Smooth muscle cell (in vitro differentiated cells): ENCODE results near the gene PGAP1. TPM values are rescaled to one million over a fixed set of nuclear protein-coding genes. Genes with fewer than 3 reads are reported as not detected.

Experiments
- DNase-seq: peaks from one replicate; lab custom pipeline; 2025; ENCODE audit not compliant: unreplicated experiment; lab: John Stamatoyannopoulos, UW
- H2AFZ ChIP-seq: fragments of 200-600 bp; sonication (generic); 2 replicates; pipeline ENCODE4 v1.6.0; 2016; ENCODE audit warnings: antibody characterized with exemption, low read depth, mild to moderate bottlenecking
- H3F3A ChIP-seq: fragments of 200-600 bp; sonication (generic); 2 replicates; pipeline ENCODE4 v1.6.0; 2017; ENCODE audit warnings: antibody characterized with exemption, low read depth
- H3K27ac ChIP-seq: fragments of 200-600 bp; sonication (generic); 2 replicates; pipeline ENCODE4 v1.5.1; 2016; ENCODE audit warnings: low read depth, mild to moderate bottlenecking
- H3K27me3 ChIP-seq: fragments of 200-600 bp; sonication (generic); 2 replicates; pipeline ENCODE4 v1.6.1; 2016; ENCODE audit warnings: low read depth, mild to moderate bottlenecking
- H3K36me3 ChIP-seq: fragments of 200-600 bp; sonication (generic); 2 replicates; pipeline ENCODE4 v1.5.1; 2016; ENCODE audit warnings: low read depth
- H3K4me1 ChIP-seq: fragments of 200-600 bp; sonication (generic); 2 replicates; pipeline ENCODE4 v1.5.1; 2016; ENCODE audit warnings: low read depth
- H3K4me2 ChIP-seq: fragments of 200-600 bp; sonication (generic); 2 replicates; pipeline ENCODE4 v1.6.0; 2016; ENCODE audit warnings: mild to moderate bottlenecking
- H3K4me3 ChIP-seq: fragments of 200-600 bp; sonication (generic); 2 replicates; pipeline ENCODE4 v1.5.1; 2016; ENCODE audit warnings: mild to moderate bottlenecking
- H3K79me2 ChIP-seq: fragments of 200-600 bp; sonication (generic); 2 replicates; pipeline ENCODE4 v1.6.0; 2016; ENCODE audit warnings: low read depth, mild to moderate bottlenecking
- H3K9ac ChIP-seq: fragments of 200-600 bp; sonication (generic); 2 replicates; pipeline ENCODE4 v1.6.0; 2016; ENCODE audit warnings: low read depth
- H3K9me3 ChIP-seq: fragments of 200-600 bp; sonication (generic); replicated peaks from 2 replicates; pipeline ENCODE4 v1.5.1; 2016; ENCODE audit warnings: low read depth
- H4K20me1 ChIP-seq: fragments of 200-600 bp; sonication (generic); 2 replicates; pipeline ENCODE4 v1.6.0; 2016; ENCODE audit warnings: low read depth
- WGBS: methylation state at CpG from one replicate; pipeline ENCODE4 v1.1.7; 2016; ENCODE audit warnings: low lambda C conversion rate; 5-methylcytosine and 5-hydroxymethylcytosine counted together
- polyA plus RNA-seq: library from polyadenylated mRNA; unstranded; fragments of >200 nt; fragmentation: Nextera tagmentation; extraction: Ambion mirVana; gene quantifications from 2 replicates; pipeline ENCODE4 v1.2.1, GENCODE V29; 2016
- total RNA-seq: library from RNA; depleted of rRNA; stranded (reverse); fragments of >200 nt; gene quantifications from 2 replicates; pipeline ENCODE4 v1.2.3, GENCODE V29; 2014
- TF ChIP-seq, protein P1 (sequence below): fragments of 200-600 bp; sonication (generic); IDR thresholded peaks from 2 replicates; pipeline ENCODE4 v1.5.1; 2017; ENCODE audit warnings: borderline replicate concordance, mild to moderate bottlenecking, antibody characterized with exemption; ENCODE audit not compliant: insufficient read depth, poor library complexity, severe bottlenecking

Gene PGAP1
- total and polyA plus RNA-seq, 2 experiments from 2014 or later = 1.8 to 30.5 TPM

DNA sequence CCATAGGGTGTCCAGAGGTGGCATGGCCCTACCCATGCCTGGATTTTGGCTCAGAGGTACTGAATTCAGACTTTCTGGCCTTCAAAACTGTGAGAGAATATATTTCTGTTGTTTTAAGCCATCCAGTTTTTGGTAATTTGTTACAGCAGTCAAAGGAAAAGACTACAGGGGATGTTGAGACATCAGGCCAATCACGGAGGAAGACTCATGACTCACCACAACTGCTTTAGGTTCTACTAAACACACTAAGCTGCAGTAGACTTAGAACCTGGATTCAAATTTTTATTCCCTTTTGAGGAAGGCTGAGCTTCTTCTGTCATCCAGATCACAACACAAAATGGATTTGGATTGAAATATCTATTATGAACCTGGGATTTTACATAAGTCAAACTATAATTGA lies 105.3 kb downstream of the PGAP1 start:
- Histone ChIP-seq H3K27ac (no peak overlapping the region), H3K36me3 (no peaks in the 10 kb centered on the region), H2AFZ (no peak overlapping the region)

DNA sequence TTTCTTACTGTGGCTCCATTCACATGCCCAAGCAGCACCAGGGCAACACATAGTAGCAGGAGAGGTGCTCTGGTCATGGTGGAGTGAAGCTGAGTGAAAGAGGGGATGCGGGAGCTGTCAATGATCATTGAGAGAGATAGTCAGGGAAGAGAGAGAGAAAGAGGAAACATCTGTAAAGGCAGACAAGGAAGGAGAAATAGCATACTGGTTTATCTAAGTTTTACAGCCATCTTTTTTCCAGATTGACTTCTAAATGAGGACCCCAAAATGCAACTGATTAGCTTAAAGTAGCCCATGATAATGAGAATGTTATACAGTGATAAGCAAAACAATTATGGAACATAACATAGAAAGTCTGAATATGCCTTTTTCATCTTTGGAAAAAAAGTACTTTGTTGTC lies 117.2 kb downstream of the PGAP1 start, which contains the start of gene C2orf66:
Gene C2orf66, minus strand, starts transcription at position 96 of the 400 bp plus-strand sequence. Its CDS starts 19 bp downstream, at position 77.
- H4K20me1 ChIP-seq = no peaks in the 10 kb centered on the region
- 84% methylated on average over 1 of the region's 1 CpG for WGBS
- DNase-seq = no peak
- no peaks in the 10 kb centered on the region for H3K79me2 ChIP-seq
- H3K36me3 ChIP-seq = no peaks in the 10 kb centered on the region
- no peak within 1 kb of the TSS for H3K27ac ChIP-seq
- H3K4me2 ChIP-seq = no peak within 1 kb of the TSS
- H3K4me3 ChIP-seq = no peak within 1 kb of the TSS
- TF ChIP-seq, protein P1, sequence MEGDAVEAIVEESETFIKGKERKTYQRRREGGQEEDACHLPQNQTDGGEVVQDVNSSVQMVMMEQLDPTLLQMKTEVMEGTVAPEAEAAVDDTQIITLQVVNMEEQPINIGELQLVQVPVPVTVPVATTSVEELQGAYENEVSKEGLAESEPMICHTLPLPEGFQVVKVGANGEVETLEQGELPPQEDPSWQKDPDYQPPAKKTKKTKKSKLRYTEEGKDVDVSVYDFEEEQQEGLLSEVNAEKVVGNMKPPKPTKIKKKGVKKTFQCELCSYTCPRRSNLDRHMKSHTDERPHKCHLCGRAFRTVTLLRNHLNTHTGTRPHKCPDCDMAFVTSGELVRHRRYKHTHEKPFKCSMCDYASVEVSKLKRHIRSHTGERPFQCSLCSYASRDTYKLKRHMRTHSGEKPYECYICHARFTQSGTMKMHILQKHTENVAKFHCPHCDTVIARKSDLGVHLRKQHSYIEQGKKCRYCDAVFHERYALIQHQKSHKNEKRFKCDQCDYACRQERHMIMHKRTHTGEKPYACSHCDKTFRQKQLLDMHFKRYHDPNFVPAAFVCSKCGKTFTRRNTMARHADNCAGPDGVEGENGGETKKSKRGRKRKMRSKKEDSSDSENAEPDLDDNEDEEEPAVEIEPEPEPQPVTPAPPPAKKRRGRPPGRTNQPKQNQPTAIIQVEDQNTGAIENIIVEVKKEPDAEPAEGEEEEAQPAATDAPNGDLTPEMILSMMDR = no peak
- H3K9me3 ChIP-seq = no peaks in the 10 kb centered on the region
- no peaks in the 10 kb centered on the region for H3K4me1 ChIP-seq
- H3F3A ChIP-seq = no peaks in the 10 kb centered on the region
- H2AFZ ChIP-seq = no peak within 1 kb of the TSS
- H3K27me3 ChIP-seq = peaks cover 26% of the 10 kb centered on the region
- H3K9ac ChIP-seq = no peak within 1 kb of the TSS

More for the DNA sequence above, 105.3 kb downstream of the PGAP1 start:
- no peak for DNase-seq
- 56% methylated on average over 1 of the region's 1 CpG for WGBS
- TF ChIP-seq, protein P1 = no peak
- no peaks in the 10 kb centered on the region for H4K20me1 ChIP-seq
- no peak overlapping the region for H3K4me3 ChIP-seq
- H3K4me2 ChIP-seq = no peak overlapping the region
- no peaks in the 10 kb centered on the region for H3K9me3 ChIP-seq
- no peaks in the 10 kb centered on the region for H3F3A ChIP-seq
- no peak overlapping the region for H3K9ac ChIP-seq
- H3K4me1 ChIP-seq = no peaks in the 10 kb centered on the region
- no peaks in the 10 kb centered on the region for H3K79me2 ChIP-seq
- H3K27me3 ChIP-seq = no peaks in the 10 kb centered on the region

DNA sequence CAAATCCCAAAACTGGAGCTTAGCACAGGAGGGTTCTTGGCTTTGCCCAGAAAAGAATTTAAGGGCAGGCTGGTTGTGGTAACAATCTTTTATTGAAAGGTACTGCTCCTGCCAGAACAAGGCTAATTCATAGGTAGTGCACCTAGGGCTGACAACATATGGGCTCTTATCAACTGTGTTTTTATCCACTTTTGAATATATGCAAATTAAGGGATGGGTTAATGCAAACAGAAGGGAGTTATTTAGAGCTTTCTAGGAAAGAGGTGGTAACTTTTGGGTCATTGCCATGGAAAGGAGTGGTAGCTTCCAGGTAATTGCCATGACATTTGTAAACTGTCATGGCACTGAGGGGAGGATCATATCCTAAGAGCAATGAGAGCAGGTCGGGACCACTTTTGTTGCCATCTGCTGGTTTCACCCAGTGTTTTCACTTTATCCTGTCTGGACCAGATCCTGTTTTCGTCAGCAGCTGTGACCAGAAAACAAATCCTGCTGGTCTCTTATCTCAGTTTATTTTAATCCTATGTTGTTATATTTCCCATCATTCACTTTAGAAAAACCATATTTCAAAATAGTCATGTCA lies 118.3 kb downstream of the PGAP1 start:
- no peak for DNase-seq
- Histone ChIP-seq H3K27me3 (peaks cover 33% of the 10 kb centered on the region), H3K4me2 (no peak overlapping the region), H3K4me3 (no peak overlapping the region), H4K20me1 (no peaks in the 10 kb centered on the region), H3K4me1 (no peaks in the 10 kb centered on the region), H2AFZ (no peak overlapping the region), H3K9me3 (no peaks in the 10 kb centered on the region), H3K27ac (no peak overlapping the region), H3K79me2 (no peaks in the 10 kb centered on the region), H3K9ac (no peak overlapping the region), H3F3A (no peaks in the 10 kb centered on the region), H3K36me3 (no peaks in the 10 kb centered on the region)
- WGBS = 37% methylated on average over 2 of the region's 2 CpGs
- TF ChIP-seq, protein P1 = no peak

DNA sequence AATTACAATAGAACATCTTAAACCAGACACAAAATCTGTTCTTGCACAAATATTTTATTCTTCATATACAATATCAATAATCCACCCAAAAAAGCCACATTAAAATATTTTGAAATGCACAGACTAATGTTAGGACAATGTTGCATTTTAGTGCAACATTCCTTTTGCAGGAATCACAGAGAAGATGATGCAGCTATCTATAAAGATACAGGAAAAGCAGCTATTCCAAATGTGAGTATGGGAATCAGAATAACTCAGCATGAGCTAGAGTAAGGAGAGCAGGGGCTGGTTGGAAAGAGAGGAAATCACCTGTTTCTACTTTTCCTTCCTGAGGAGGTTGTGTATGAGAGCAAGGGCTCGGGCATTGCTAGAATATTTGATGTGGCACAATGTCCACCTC lies 122.1 kb downstream of the PGAP1 start:
- Histone ChIP-seq H3K36me3 (no peaks in the 10 kb centered on the region), H3K4me2 (no peak overlapping the region), H3F3A (no peaks in the 10 kb centered on the region), H3K79me2 (peaks cover under 1% of the 10 kb centered on the region), H3K4me1 (no peaks in the 10 kb centered on the region), H3K9ac (no peak overlapping the region), H3K9me3 (no peaks in the 10 kb centered on the region), H3K27me3 (peaks cover 23% of the 10 kb centered on the region), H2AFZ (no peak overlapping the region), H4K20me1 (no peaks in the 10 kb centered on the region), H3K27ac (no peak overlapping the region), H3K4me3 (no peak overlapping the region)
- 76% methylated on average over 1 of the region's 1 CpG for WGBS
- TF ChIP-seq, protein P1 = no peak
- DNase-seq = no peak
